ENCODE measurements around the gene TEX35.

- TF ChIP-seq SIN3A (IDR thresholded peaks at IDR 0.05; ENCODE audit: borderline replicate concordance, insufficient read depth, low read length) (no peak), TAF1 (IDR thresholded peaks at IDR 0.05; ENCODE audit: borderline replicate concordance, insufficient read depth, low read length) (no peak), FOXP2 (optimal IDR thresholded peaks at IDR 0.05; ENCODE audit: borderline replicate concordance, extremely low read depth, extremely low read length, insufficient read depth) (no peak), POLR2AphosphoS5 (IDR thresholded peaks at IDR 0.05; ENCODE audit: low read depth, low read length) (no peak)
- TF ChIP-seq, protein P1, sequence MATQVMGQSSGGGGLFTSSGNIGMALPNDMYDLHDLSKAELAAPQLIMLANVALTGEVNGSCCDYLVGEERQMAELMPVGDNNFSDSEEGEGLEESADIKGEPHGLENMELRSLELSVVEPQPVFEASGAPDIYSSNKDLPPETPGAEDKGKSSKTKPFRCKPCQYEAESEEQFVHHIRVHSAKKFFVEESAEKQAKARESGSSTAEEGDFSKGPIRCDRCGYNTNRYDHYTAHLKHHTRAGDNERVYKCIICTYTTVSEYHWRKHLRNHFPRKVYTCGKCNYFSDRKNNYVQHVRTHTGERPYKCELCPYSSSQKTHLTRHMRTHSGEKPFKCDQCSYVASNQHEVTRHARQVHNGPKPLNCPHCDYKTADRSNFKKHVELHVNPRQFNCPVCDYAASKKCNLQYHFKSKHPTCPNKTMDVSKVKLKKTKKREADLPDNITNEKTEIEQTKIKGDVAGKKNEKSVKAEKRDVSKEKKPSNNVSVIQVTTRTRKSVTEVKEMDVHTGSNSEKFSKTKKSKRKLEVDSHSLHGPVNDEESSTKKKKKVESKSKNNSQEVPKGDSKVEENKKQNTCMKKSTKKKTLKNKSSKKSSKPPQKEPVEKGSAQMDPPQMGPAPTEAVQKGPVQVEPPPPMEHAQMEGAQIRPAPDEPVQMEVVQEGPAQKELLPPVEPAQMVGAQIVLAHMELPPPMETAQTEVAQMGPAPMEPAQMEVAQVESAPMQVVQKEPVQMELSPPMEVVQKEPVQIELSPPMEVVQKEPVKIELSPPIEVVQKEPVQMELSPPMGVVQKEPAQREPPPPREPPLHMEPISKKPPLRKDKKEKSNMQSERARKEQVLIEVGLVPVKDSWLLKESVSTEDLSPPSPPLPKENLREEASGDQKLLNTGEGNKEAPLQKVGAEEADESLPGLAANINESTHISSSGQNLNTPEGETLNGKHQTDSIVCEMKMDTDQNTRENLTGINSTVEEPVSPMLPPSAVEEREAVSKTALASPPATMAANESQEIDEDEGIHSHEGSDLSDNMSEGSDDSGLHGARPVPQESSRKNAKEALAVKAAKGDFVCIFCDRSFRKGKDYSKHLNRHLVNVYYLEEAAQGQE (IDR thresholded peaks at IDR 0.05; ENCODE audit: insufficient read depth in 1 of 2, low read depth in 2 of 2, low read length in 2 of 2): no peak
These were observed at the start of gene TEX35 for GRCh38 chr1:178512566-178513277.
